Ascending aorta (tissue), 2 donors: ENCODE data around the gene COLGALT1. TPM values are rescaled to one million over a fixed set of nuclear protein-coding genes. Genes with fewer than 3 reads are reported as not detected.

Experiments
- DNase-seq, 2 donors: peaks; one replicate each; pipeline ENCODE4 v3.0.0-alpha.2; 2019; ENCODE audit warnings: low spot score in 2 of 2
- H3K27ac ChIP-seq, 2 donors: fragments of 200-600 bp; sonication (generic); one replicate each; pipeline ENCODE4 v1.5.1; 2016 to 2017; ENCODE audit warnings: mild to moderate bottlenecking in 1 of 2
- H3K27me3 ChIP-seq: fragments of 200-600 bp; sonication (generic); one replicate; pipeline ENCODE4 v1.5.1; 2017
- H3K36me3 ChIP-seq, 2 donors: fragments of 200-600 bp; sonication (generic); one replicate each; pipeline ENCODE4 v1.5.1; 2016
- H3K4me1 ChIP-seq, 2 donors: fragments of 200-600 bp; sonication (generic); one replicate each; pipeline ENCODE4 v1.5.1; 2016 to 2017; ENCODE audit warnings: mild to moderate bottlenecking in 1 of 2
- H3K4me3 ChIP-seq, 2 donors: fragments of 200-600 bp; sonication (generic); one replicate each; pipeline ENCODE4 v1.5.1; 2016 to 2017; ENCODE audit warnings: mild to moderate bottlenecking in 1 of 2
- H3K9me3 ChIP-seq, 2 donors: fragments of 200-600 bp; sonication (generic); one replicate each; pipeline ENCODE4 v1.5.1; 2016
- intact Hi-C: fragments of 100-400 bp; cut with DNase I; formaldehyde crosslinking; loops from one replicate; pipeline ENCODE4 v1.15.1; 2023
- total RNA-seq: library from RNA; depleted of rRNA; stranded (reverse); fragments of >200 nt; gene quantifications from one replicate; pipeline ENCODE4 v1.1.0, GENCODE V29; 2016
- TF ChIP-seq, protein P1 (sequence below), 3 experiments: fragments of 200-600 bp in 2 of 3; fragments of 450-650 bp in 1 of 3; sonication (generic) in 2 of 3; IDR thresholded peaks; one replicate each; pipeline ENCODE4 v1.5.1; 2016 to 2019; ENCODE audit warnings: antibody characterized with exemption in 3 of 3, mild to moderate bottlenecking in 1 of 3, moderate library complexity in 1 of 3

The COLGALT1 gene
- total RNA-seq, 1 donor from 2014 or later, result 95.4 TPM

GRCh38 chr19:17627161-17627560, 71.7 kb downstream of the COLGALT1 start:
- DNase-seq, result no peak
- no peak overlapping the region for H3K27ac ChIP-seq
- H3K9me3 ChIP-seq, result peaks cover 0 to under 1% of the 10 kb centered on the region in 2 donors
- TF ChIP-seq, protein P1, sequence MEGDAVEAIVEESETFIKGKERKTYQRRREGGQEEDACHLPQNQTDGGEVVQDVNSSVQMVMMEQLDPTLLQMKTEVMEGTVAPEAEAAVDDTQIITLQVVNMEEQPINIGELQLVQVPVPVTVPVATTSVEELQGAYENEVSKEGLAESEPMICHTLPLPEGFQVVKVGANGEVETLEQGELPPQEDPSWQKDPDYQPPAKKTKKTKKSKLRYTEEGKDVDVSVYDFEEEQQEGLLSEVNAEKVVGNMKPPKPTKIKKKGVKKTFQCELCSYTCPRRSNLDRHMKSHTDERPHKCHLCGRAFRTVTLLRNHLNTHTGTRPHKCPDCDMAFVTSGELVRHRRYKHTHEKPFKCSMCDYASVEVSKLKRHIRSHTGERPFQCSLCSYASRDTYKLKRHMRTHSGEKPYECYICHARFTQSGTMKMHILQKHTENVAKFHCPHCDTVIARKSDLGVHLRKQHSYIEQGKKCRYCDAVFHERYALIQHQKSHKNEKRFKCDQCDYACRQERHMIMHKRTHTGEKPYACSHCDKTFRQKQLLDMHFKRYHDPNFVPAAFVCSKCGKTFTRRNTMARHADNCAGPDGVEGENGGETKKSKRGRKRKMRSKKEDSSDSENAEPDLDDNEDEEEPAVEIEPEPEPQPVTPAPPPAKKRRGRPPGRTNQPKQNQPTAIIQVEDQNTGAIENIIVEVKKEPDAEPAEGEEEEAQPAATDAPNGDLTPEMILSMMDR (IDR thresholded peaks at IDR 0.05), result no peak
- H3K4me3 ChIP-seq, result no peak overlapping the region
- no peaks in the 10 kb centered on the region for H3K36me3 ChIP-seq
- H3K4me1 ChIP-seq, result no peaks in the 10 kb centered on the region
- H3K27me3 ChIP-seq, result no peaks in the 10 kb centered on the region
- intact Hi-C loops, result no loop called here

- TF ChIP-seq, protein P1 (IDR thresholded peaks at IDR 0.05), result no peak
- DNase-seq, result no peak
- Histone ChIP-seq H3K4me1 (no peaks in the 10 kb centered on the region), H3K4me3 (no peak overlapping the region), H3K9me3 (no peaks in the 10 kb centered on the region), H3K36me3 (no peaks in the 10 kb centered on the region), H3K27me3 (no peaks in the 10 kb centered on the region), H3K27ac (no peak overlapping the region)
- intact Hi-C loops, result no loop called here
These were observed 72.5 kb downstream of the COLGALT1 start for GRCh38 chr19:17627921-17628320.

- DNase-seq, result no peak
- Histone ChIP-seq H3K4me3 (no peak overlapping the region), H3K27me3 (no peaks in the 10 kb centered on the region), H3K27ac (no peak overlapping the region), H3K36me3 (no peaks in the 10 kb centered on the region), H3K4me1 (no peaks in the 10 kb centered on the region), H3K9me3 (no peaks in the 10 kb centered on the region)
- intact Hi-C loops, result no loop called here
- TF ChIP-seq, protein P1 (IDR thresholded peaks at IDR 0.05), result no peak
These were observed 74.3 kb downstream of the COLGALT1 start for GRCh38 chr19:17629760-17630159.

DNA sequence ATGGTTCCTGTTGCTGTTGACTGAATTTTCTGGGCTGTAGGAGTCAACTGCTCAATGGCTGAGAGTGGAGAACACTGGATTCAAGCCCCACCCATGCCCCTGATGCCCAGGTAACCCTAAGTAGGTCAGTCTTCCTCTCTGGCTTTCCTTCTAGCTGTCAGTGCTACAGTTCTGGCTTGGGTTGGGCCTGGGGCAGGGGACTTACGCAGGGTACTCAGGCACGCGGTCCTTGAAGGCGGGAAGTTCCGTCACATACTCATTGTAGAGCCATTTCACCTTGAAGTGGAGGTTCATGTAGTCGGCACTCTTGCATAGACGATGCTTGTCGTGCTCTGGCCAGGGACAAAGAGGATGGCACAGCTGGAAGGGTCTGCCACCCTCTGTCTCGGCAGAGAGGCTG, 77.1 kb downstream of the COLGALT1 start:
- intact Hi-C loops, result no loop called here
- Histone ChIP-seq H3K4me1 (no peaks in the 10 kb centered on the region), H3K4me3 (no peak overlapping the region), H3K27me3 (no peaks in the 10 kb centered on the region), H3K36me3 (no peaks in the 10 kb centered on the region), H3K9me3 (no peaks in the 10 kb centered on the region), H3K27ac (no peak overlapping the region)
- no peak for DNase-seq
- TF ChIP-seq, protein P1 (IDR thresholded peaks at IDR 0.05), result no peak

Other genes with a start within 250 kb of the COLGALT1 start
- 98.9 TPM for gene MRPL34, start 249.8 kb upstream of the COLGALT1 start, total RNA-seq
- 15.8 TPM for gene DDA1, start 246.1 kb upstream of the COLGALT1 start, total RNA-seq
- gene ANO8, start 220.8 kb upstream of the COLGALT1 start, total RNA-seq, result 34.8 TPM
- 256 TPM for gene GTPBP3, start 218.1 kb upstream of the COLGALT1 start, total RNA-seq
- gene PLVAP, start 178.3 kb upstream of the COLGALT1 start, total RNA-seq, result 378 TPM
- gene CCDC194, start 161.5 kb upstream of the COLGALT1 start, total RNA-seq, result not detected
- gene BST2, start 150.0 kb upstream of the COLGALT1 start, total RNA-seq, result 151 TPM
- 49.6 TPM for gene MVB12A, start 135.6 kb upstream of the COLGALT1 start, total RNA-seq
- not detected for gene TMEM221, start 107.0 kb upstream of the COLGALT1 start, total RNA-seq
- not detected for gene NXNL1, start 94.7 kb upstream of the COLGALT1 start, total RNA-seq
- gene SLC27A1, start 85.1 kb upstream of the COLGALT1 start, total RNA-seq, result 64.9 TPM
- gene PGLS, start 44.0 kb upstream of the COLGALT1 start, total RNA-seq, result 143 TPM
- 2.2 TPM for gene UNC13A, start 132.7 kb downstream of the COLGALT1 start, total RNA-seq
- gene MAP1S, start 163.8 kb downstream of the COLGALT1 start, total RNA-seq, result 111 TPM
- not detected for gene FCHO1, start 195.8 kb downstream of the COLGALT1 start, total RNA-seq
- gene B3GNT3, start 239.5 kb downstream of the COLGALT1 start, total RNA-seq, result 0.64 TPM